Anterior cingulate cortex (tissue), 58 donors: Measurements from ENCODE around the gene NLRC5.
"Not testable (repeated sequence)": the region's sequence is repeated elsewhere in the genome, so short reads cannot be mapped to it uniquely, and the experiment has no call there.

ENCODE experiments used
- DNase-seq, 58 donors: peaks; one replicate each; lab custom pipeline; 2025; lab: John Stamatoyannopoulos, UW

The NLRC5 gene

GRCh38 chr16:57064995-57065394 is 75.6 kb downstream of the NLRC5 start:
- no peak for DNase-seq

GRCh38 chr16:57066625-57067024 is 77.3 kb downstream of the NLRC5 start:
- no peak for DNase-seq

- DNase-seq: no peak
These were observed 78.0 kb downstream of the NLRC5 start for GRCh38 chr16:57067347-57067746.

DNA sequence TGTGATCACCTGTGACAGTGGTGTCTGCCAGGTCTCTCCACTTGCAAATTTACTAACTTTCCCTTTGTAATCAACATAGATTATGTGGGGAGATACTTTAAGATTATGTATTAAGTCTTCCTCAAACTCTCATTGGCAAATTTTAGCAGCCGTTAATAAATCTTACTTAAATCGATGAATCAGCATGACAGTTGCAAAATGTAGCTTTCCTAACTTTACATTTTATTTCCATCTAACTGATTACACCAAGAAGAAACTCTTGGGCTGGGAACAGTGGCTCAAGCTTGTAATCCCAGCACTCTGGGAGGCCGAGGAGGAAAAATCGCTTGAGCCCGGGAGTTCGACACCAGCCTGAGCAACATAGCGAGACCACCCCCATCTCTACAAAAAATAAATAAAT is 79.7 kb downstream of the NLRC5 start:
- DNase-seq: no peak

DNA sequence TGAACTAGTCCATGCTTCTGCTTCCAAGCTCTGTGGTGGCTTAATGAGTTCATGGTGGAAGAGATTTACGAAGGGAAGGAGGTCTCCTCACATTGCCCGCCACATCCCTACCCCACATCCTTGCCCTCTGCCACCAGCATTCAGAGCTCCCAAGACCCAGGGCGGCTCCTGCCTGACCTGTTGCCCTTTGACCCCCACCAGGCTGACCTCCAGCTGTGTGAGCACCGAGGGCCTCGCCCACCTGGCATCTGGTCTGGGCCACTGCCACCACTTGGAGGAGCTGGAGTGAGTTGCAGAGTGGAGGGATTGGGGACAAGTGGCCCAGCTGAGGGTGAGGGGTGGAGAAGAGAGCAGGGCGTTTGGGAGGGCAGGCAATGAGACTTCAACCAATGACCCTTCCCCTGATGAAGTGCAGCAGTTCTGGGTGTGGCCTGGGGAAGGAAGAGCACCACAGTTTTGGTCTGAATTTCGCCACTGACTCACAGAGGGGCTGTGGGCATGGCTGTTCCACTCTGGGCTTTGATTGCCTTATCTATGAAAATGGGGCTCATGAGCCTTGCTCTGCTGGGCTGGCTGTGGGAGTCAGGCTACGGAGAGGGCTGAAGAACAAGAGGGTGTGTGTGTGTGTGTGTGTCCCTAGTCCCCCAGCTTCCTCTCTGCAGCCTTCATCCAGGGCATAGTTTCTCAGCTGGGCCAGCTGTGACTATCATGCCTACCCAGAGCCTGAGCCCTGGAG is 80.4 kb downstream of the NLRC5 start:
- DNase-seq: no peak

DNA sequence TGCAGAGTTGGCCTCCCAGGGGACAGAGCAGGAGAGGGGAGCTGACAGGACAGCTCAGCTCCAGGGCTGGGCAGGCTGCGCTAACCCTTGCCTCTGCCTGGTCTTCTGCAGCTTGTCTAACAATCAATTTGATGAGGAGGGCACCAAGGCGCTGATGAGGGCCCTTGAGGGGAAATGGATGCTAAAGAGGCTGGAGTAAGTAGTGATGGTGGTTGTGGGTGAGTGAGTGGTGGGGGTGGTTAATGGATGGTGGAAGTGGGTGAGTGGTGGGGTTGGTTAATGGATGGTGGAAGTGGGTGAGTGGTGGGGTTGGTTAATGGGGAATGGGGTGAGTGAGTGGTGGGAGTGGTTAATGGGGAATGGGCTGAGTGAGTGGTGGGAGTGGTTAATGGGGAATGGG is 81.1 kb downstream of the NLRC5 start:
- DNase-seq: no peak

DNA sequence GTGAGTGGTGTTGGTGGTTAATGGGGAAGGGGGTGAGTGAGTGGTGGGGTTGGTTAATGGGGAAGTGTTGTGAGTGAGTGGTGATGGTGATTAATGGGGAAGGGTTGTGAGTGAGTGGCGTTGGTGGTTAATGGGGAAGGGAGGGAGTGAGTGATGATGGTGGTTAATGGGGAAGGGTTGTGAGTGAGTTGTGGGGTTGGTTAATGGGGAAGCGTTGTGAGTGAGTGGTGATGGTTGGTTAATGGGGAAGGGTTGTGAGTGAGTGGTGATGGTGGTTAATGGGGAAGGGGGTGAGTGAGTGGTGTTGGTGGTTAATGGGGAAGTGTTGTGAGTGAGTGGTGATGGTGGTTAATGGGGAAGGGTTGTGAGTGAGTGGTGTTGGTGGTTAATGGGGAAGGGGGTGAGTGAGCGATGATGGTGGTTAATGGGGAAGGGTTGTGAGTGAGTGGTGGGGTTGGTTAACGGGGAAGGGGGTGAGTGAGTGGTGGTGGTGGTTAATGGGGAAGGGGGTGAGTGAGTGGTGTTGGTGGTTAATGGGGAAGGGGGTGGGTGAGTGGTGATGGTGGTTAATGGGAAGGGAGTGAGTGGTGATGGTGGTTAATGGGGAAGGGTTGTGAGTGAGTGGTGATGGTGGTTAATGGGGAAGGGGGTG is 81.8 kb downstream of the NLRC5 start:
- not testable (repeated sequence) for DNase-seq

DNA sequence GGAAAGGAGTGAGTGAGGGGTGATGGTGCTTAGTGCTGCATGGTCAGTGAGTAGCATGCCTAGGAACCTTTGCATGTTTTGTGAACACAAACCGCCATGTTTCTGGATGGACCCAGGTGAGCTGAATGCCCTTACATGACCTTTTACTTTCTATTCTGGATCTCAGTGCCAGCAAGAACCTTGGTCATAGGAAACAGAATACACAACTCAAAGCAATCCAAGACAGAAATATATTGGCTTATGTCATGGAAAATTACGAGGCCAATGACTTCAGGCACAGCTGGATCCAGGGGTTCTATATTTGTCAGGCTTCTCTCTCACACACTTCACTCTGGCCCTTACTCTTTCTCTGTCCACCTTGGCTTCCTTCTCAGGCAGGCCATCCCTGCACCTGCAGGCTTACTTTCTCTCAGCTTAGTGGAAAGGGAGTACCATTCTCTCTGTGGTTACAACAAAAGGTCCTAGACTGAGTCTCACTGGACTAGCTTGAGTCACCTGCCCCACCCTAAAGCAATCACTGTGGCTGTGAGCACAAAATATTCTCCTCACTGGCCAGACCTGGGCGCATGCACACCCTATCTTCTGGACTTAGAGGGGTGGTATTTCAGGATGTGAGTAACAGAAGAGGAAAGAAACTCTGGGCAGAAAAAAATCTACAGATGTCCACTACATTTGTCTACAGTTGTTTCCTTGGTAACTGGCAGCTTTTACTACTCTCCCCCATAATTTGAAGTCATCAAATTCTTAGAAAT is 82.7 kb downstream of the NLRC5 start:
- DNase-seq: no peak

- DNase-seq: no peak
These were observed 83.4 kb downstream of the NLRC5 start for GRCh38 chr16:57072616-57073275.

GRCh38 chr16:57077714-57078113 is 88.4 kb downstream of the NLRC5 start:
- no peak for DNase-seq

GRCh38 chr16:57081744-57082143 is 92.4 kb downstream of the NLRC5 start:
- DNase-seq: no peak

DNA sequence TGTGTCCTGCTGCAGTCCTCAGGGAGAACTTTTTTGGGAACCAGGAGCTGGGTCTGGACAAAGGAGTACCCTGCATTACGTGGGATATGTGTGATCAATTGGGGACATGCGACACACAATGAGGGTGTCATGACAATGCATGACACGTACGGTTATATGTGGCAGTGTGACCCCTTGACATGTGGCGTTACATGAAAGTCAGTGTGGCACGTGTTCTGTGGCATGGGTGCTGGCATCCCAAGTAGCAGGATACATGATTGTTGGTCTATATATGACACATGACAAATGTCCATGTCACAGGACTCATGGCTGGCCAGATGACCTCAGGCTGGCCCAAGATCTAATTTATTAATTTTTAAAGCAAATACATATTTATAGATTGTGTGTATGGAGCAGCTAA is 93.3 kb downstream of the NLRC5 start:
- DNase-seq: no peak

DNA sequence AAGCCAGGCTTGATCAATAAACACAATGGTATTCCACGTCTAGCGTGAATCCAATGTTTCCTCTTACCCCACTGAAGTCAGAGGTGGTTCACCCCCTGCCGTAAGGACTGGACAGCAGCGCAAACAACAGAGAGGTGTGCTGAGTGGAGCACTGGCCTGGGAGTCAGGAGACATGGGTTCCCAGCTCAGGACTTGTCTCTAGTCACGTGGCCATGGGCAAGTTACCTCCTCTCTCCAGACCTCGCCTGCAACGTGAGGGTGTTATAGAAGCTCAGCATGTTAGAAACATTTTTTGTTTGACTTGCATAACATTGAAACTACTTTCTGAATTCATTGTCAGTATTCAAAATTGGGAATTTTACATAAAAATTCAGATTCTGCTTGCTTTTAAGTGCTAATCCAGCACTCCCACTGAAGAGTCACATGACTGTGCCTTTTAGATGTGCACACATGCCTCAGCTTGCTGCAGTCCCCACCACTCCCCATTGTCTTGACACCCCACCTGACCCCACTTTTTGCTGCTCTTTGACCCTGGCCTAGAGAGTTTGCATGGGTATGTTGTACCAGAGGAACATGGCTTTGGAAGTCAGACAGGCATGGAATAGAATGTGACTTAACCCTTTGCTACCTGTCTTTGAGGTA is 94.2 kb downstream of the NLRC5 start:
- DNase-seq: no peak

- peak in 52 of 58 donors; percentile 12 to 80 (median 52) for DNase-seq
These were observed 95.0 kb downstream of the NLRC5 start for GRCh38 chr16:57084257-57084770.

DNA sequence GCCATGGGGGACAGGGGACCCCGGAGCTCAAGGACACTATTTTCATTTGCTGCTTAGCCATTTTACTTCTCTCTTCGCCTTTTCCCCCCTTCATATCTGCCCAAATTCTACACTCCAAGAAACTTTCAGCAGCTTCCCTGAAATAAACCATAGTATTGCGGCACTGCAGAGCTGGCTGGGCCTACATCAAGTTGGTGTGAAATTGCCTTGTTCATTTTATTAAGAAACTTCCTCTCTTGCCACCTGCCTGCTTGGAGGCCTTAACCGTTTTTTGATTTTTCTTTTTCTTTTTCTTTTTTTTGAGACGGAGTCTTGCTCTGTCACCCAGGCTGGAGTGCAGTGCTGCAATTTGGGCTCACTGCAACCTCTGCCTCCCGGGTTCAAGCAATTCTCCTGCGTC is 95.6 kb downstream of the NLRC5 start:
- DNase-seq: no peak

GRCh38 chr16:57087003-57087402 is 97.6 kb downstream of the NLRC5 start:
- DNase-seq: no peak

DNA sequence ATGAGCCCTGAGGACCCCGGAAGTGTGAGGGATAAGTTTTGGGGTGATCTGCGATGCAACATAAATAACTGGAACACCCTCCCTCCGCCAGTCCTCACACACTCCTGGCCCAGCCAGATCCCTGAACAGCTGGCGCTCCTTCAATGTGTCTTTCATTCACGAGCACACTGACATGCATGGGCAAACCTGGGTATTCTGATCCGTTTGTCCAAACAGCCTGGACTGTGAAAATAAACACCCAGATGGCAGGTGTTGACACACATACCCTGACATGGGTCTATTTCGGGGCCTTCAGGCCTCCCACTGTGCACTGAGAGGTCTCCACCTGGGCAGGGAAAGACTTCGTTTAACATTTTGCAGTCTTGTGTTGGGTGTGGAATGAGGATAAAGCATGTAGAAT is 100.0 kb downstream of the NLRC5 start:
- peak in 1 of 58 donors; percentile 24 for DNase-seq

DNA sequence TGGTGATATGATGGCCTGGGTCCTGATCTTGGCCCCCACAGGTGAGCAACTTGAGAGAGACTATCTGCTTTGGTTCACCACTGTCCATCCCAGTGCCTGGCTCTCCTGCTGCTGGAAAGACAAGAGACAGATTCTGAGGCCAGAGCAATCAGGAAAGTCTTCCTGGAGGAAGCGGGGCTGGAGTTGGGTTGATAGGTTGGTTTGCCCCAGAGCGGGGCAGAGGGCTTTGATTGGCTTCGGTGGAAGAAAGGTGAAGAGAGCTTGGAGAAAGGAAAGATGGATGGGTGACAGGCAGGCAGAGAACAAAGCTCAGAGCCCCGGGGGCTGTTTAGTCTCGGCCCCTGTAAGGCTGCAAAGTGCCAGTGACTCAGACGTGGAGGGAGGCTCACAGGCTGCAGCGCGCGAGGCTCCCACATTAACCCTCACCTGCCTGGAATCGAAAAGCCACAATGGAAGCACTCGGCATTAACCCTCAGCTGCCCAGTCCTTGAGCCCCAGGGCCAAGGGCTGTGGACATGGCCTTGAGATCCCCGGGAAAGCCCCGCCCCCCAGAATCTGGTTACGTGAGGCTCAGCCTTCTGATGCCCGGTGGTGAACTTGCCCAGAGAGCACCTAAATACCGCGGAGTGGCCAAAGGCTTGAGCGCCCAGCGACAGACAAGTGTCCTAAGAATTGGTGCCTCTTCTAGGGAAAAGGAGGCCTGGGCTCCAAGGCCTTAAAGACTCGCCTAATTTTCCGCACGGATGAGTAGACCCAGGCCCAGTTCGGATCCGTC is 102.0 kb downstream of the NLRC5 start:
- peak in 14 of 58 donors; percentile 4 to 47 (median 24) for DNase-seq
